ENCODE results near the gene SESN1.

Gene SESN1

GRCh38 chr6:109058620-109059019 lies 36.0 kb downstream of the SESN1 start:
- no peak for DNase-seq

GRCh38 chr6:109056661-109057060 lies 38.0 kb downstream of the SESN1 start:
- no peak for DNase-seq

- no peak for DNase-seq
Measured at GRCh38 chr6:109055771-109056235, 38.8 kb downstream of the SESN1 start.

- DNase-seq, result no peak
Measured at GRCh38 chr6:109053336-109053735, 41.3 kb downstream of the SESN1 start.

GRCh38 chr6:109052852-109053251 lies 41.8 kb downstream of the SESN1 start:
- no peak for DNase-seq

GRCh38 chr6:109052018-109052651 lies 42.5 kb downstream of the SESN1 start:
- no peak for DNase-seq

- no peak for DNase-seq
Measured at GRCh38 chr6:109051301-109052017, 43.2 kb downstream of the SESN1 start.

GRCh38 chr6:109050447-109051102 lies 44.1 kb downstream of the SESN1 start:
- no peak for DNase-seq

GRCh38 chr6:109050012-109050411 lies 44.6 kb downstream of the SESN1 start:
- no peak for DNase-seq

GRCh38 chr6:109048670-109049415 lies 45.8 kb downstream of the SESN1 start:
- no peak for DNase-seq

GRCh38 chr6:109048176-109048575 lies 46.5 kb downstream of the SESN1 start:
- DNase-seq, result no peak

- DNase-seq, result no peak
Measured at GRCh38 chr6:109045493-109045892, 49.2 kb downstream of the SESN1 start.

- DNase-seq, result no peak
Measured at GRCh38 chr6:109039795-109040194, 54.9 kb downstream of the SESN1 start.

- no peak for DNase-seq
Measured at GRCh38 chr6:109038837-109039398, 55.7 kb downstream of the SESN1 start.

GRCh38 chr6:109036574-109037294 lies 57.9 kb downstream of the SESN1 start:
- peak; percentile 12 for DNase-seq

- DNase-seq, result no peak
Measured at GRCh38 chr6:109034526-109034925, 60.1 kb downstream of the SESN1 start.

- DNase-seq, result no peak
Measured at GRCh38 chr6:109033655-109034054, 61.0 kb downstream of the SESN1 start.

- no peak for DNase-seq
Measured at GRCh38 chr6:109031416-109031815, 63.2 kb downstream of the SESN1 start.

GRCh38 chr6:109029313-109029712 lies 65.3 kb downstream of the SESN1 start:
- DNase-seq, result no peak

- no peak for DNase-seq
Measured at GRCh38 chr6:109028439-109028838, 66.2 kb downstream of the SESN1 start.

- no peak for DNase-seq
Measured at GRCh38 chr6:109027964-109028363, 66.7 kb downstream of the SESN1 start.

- no peak for DNase-seq
Measured at GRCh38 chr6:109025639-109026038, 69.0 kb downstream of the SESN1 start.

All from central memory CD4-positive, alpha-beta T cell (primary cell).